Thymus (tissue), 11 donors: Measurements from ENCODE around the gene TTC23. TPM values are rescaled to one million over a fixed set of nuclear protein-coding genes. Genes with fewer than 3 reads are reported as not detected.

Experiments
- DNase-seq, 9 donors: peaks; one replicate each; pipeline ENCODE4 v3.0.0-alpha.2; 2013; ENCODE audit warnings: low spot score in 9 of 9, low read depth in 6 of 9, missing footprints in 1 of 9
- H3K27ac ChIP-seq, 2 donors: one replicate each; pipeline ENCODE4 v1.5.1; 2013; ENCODE audit warnings: control low read depth in 1 of 2, low read depth in 1 of 2, low read length in 1 of 2, mild to moderate bottlenecking in 1 of 2, moderate library complexity in 1 of 2
- H3K27me3 ChIP-seq, 2 donors: one replicate each; pipeline ENCODE4 v1.5.1; 2013; ENCODE audit warnings: low read length in 1 of 2; ENCODE audit not compliant: control insufficient read depth in 2 of 2, insufficient read depth in 1 of 2
- H3K36me3 ChIP-seq, 2 donors: one replicate each; pipeline ENCODE4 v1.5.1; 2013; ENCODE audit warnings: low read length in 1 of 2, mild to moderate bottlenecking in 1 of 2, moderate library complexity in 1 of 2; ENCODE audit not compliant: control insufficient read depth in 2 of 2, insufficient read depth in 2 of 2
- H3K4me1 ChIP-seq, 2 donors: one replicate each; pipeline ENCODE4 v1.5.1; 2013; ENCODE audit warnings: low read length in 2 of 2; ENCODE audit not compliant: control insufficient read depth in 2 of 2, insufficient read depth in 2 of 2
- H3K4me3 ChIP-seq, 2 donors: one replicate each; pipeline ENCODE4 v1.5.1; 2013; ENCODE audit warnings: low read length in 2 of 2, control low read depth in 1 of 2, mild to moderate bottlenecking in 1 of 2
- H3K9me3 ChIP-seq, 2 donors: one replicate each; pipeline ENCODE4 v1.5.1; 2013; ENCODE audit warnings: low read length in 1 of 2, mild to moderate bottlenecking in 1 of 2; ENCODE audit not compliant: control insufficient read depth in 2 of 2, insufficient read depth in 1 of 2
- WGBS: extraction: QIAGEN DNeasy Blood & Tissue Kit; methylation state at CpG from one replicate; pipeline ENCODE4 v1.1.7; 2013; 5-methylcytosine and 5-hydroxymethylcytosine counted together
- polyA plus RNA-seq: library from polyadenylated mRNA; stranded (reverse); fragments of 200-250 nt; gene quantifications from one replicate; pipeline ENCODE4 v1.2.3, GENCODE V29; 2013
- total RNA-seq: library from RNA; stranded (reverse); fragments of 120-200 nt; gene quantifications from one replicate; pipeline ENCODE4 v1.2.4, GENCODE V29; 2013
- donor health status: healthy.

Gene TTC23
- total and polyA plus RNA-seq, 2 donors, result 5.7 to 7.7 TPM

DNA sequence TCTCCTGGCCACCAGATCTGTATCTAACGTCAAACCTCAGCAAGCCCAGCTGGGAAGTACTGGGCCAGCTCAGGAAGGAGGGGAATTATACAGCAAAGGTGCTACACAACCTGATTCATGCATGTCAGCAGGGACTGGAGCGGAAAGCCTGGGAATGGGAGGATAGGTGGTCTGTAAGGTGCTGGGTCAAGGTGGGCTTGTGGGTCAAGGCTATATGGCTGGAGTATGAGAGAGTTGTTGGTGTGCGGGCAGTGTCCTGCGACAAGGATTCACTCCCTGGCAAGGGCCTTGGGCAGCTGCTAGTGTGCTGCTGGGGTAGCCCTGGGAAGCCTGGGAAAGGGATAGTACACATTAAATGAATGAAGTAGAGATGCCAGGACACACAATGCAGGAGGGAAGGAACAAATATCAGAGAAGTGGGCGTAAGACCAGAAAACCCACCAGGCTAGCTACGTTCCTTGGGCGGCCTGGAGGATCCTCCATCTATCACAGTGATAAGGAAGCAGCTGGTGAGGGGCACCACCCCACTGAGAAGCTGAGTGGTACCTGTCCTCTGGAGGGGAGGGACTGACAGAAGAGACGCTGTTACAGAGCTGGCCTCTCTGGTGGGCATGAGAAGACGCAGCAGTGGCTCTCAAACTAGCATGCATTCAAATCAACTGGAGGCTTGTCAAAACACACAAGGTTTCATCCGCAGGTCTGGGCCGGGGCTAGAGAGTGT is 153.0 kb downstream of the TTC23 start:
- Histone ChIP-seq H3K4me3 (no peak overlapping the region), H3K27me3 (peaks cover 7 to 23% of the 10 kb centered on the region in 2 donors), H3K4me1 (peaks cover 0 to 6% of the 10 kb centered on the region in 2 donors), H3K27ac (no peak overlapping the region), H3K36me3 (peaks cover 0 to 3% of the 10 kb centered on the region in 2 donors), H3K9me3 (peaks cover 0 to 2% of the 10 kb centered on the region in 2 donors)
- DNase-seq, result no peak
- 98% methylated on average over 11 of the region's 11 CpGs for WGBS

DNA sequence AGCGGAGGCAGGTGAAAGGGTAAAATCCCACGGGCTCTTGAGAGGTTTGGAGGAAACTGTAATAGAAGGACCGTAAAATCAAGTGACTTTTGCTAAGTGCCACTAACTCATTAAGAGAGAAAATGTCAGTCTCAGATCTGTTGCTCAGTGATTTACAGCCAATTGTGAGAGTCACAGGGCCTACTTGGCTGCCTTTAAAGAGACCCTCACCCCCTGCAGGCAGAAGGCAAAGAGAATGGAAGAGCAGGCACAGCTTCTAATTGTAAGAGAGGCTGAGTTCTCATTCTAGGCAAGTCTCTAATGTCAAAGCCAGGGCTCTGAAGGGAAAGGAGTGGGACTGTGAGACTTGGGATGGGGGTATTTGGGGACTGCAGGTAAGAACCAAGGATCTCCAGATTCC is 153.8 kb downstream of the TTC23 start:
- Histone ChIP-seq H3K9me3 (peaks cover 0 to 2% of the 10 kb centered on the region in 2 donors), H3K27ac (no peak overlapping the region), H3K4me1 (peaks cover 0 to 5% of the 10 kb centered on the region in 2 donors), H3K27me3 (peaks cover 7 to 22% of the 10 kb centered on the region in 2 donors), H3K36me3 (peaks cover 0 to 3% of the 10 kb centered on the region in 2 donors), H3K4me3 (no peak overlapping the region)
- no peak for DNase-seq
- WGBS, result 76% methylated on average over 3 of the region's 3 CpGs

GRCh38 chr15:99092554-99093172 is 156.7 kb downstream of the TTC23 start:
- DNase-seq, result no peak
- WGBS, result 79% methylated on average over 13 of the region's 13 CpGs

DNA sequence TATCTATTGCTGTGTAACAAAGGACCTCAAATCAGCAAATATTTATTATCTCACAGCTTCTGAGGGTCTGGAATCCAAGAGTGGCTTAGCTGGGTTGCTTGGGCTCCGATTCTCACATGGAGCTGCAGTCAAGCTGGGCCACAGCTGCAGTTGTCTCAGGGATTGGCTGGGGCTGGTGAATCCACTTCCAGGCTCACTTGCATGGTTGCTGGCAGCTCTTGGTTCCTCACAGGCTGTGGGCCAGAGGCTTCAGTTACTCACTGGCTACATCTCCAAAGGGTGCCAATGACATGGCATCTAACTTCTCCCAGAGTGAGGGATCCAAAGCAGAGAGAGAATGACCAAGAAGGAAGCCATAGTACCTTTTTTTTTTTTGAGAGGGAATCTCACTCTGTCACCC is 158.4 kb downstream of the TTC23 start:
- 98% methylated on average over 1 of the region's 1 CpG for WGBS
- no peak overlapping the region for H3K27ac ChIP-seq
- H3K36me3 ChIP-seq, result no peaks in the 10 kb centered on the region
- DNase-seq, result no peak
- H3K9me3 ChIP-seq, result no peaks in the 10 kb centered on the region
- H3K4me1 ChIP-seq, result peaks cover 0 to 3% of the 10 kb centered on the region in 2 donors
- H3K27me3 ChIP-seq, result no peaks in the 10 kb centered on the region
- H3K4me3 ChIP-seq, result no peak overlapping the region

More at GRCh38 chr15:99092554-99093172, 156.7 kb downstream of the TTC23 start:
- H3K27me3 ChIP-seq, result no peaks in the 10 kb centered on the region
- H3K36me3 ChIP-seq, result no peaks in the 10 kb centered on the region
- H3K4me1 ChIP-seq, result peaks cover 0 to 3% of the 10 kb centered on the region in 2 donors
- no peak overlapping the region for H3K27ac ChIP-seq
- H3K9me3 ChIP-seq, result no peaks in the 10 kb centered on the region
- H3K4me3 ChIP-seq, result no peak overlapping the region

GRCh38 chr15:99090011-99090699 is 159.2 kb downstream of the TTC23 start:
- H3K9me3 ChIP-seq, result no peaks in the 10 kb centered on the region
- DNase-seq, result peak in 1 of 9 donors; percentile 50
- no peaks in the 10 kb centered on the region for H3K36me3 ChIP-seq
- H3K27ac ChIP-seq, result no peak overlapping the region
- no peak overlapping the region for H3K4me3 ChIP-seq
- H3K27me3 ChIP-seq, result no peaks in the 10 kb centered on the region
- WGBS, result 26% methylated on average over 3 of the region's 3 CpGs
- peaks cover 0 to 3% of the 10 kb centered on the region in 2 donors for H3K4me1 ChIP-seq

- Histone ChIP-seq H3K4me3 (no peak overlapping the region), H3K27me3 (no peaks in the 10 kb centered on the region), H3K36me3 (no peaks in the 10 kb centered on the region), H3K4me1 (peaks cover 0 to 3% of the 10 kb centered on the region in 2 donors), H3K9me3 (no peaks in the 10 kb centered on the region), H3K27ac (no peak overlapping the region)
- DNase-seq, result no peak
- 98% methylated on average over 11 of the region's 11 CpGs for WGBS
These were observed 161.9 kb downstream of the TTC23 start for GRCh38 chr15:99087405-99087943.

DNA sequence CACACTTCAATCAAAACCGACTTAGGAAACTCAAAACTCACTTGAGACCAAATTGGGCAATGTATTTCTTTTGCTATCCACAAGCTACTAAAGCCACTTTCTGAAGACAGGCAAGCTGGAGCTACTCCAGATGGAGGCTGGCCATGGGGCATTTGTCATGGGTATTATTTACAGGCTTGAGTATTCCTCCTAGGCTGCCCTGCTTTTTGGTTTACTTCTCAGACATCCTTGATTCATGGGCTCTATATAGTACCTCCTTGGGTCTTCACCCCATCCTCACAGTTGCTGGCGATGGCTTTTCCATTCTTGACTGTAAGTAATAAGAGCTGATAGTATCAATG is 163.1 kb downstream of the TTC23 start:
- no peak overlapping the region for H3K27ac ChIP-seq
- H3K4me1 ChIP-seq, result peaks cover 0 to 3% of the 10 kb centered on the region in 2 donors
- 97% methylated on average over 2 of the region's 2 CpGs for WGBS
- H3K27me3 ChIP-seq, result no peaks in the 10 kb centered on the region
- H3K36me3 ChIP-seq, result no peaks in the 10 kb centered on the region
- H3K4me3 ChIP-seq, result no peak overlapping the region
- no peak for DNase-seq
- no peaks in the 10 kb centered on the region for H3K9me3 ChIP-seq
